Hematopoietic multipotent progenitor cell treated with erythropoietin and hydrocortisone succinate and interleukin-3 and kit ligand, for 6 days (in vitro differentiated cells): ENCODE results near the gene PXMP4.

ENCODE experiments used
- DNase-seq: peaks from one replicate; pipeline ENCODE4 v3.0.0-alpha.2; 2015

The PXMP4 gene

DNA sequence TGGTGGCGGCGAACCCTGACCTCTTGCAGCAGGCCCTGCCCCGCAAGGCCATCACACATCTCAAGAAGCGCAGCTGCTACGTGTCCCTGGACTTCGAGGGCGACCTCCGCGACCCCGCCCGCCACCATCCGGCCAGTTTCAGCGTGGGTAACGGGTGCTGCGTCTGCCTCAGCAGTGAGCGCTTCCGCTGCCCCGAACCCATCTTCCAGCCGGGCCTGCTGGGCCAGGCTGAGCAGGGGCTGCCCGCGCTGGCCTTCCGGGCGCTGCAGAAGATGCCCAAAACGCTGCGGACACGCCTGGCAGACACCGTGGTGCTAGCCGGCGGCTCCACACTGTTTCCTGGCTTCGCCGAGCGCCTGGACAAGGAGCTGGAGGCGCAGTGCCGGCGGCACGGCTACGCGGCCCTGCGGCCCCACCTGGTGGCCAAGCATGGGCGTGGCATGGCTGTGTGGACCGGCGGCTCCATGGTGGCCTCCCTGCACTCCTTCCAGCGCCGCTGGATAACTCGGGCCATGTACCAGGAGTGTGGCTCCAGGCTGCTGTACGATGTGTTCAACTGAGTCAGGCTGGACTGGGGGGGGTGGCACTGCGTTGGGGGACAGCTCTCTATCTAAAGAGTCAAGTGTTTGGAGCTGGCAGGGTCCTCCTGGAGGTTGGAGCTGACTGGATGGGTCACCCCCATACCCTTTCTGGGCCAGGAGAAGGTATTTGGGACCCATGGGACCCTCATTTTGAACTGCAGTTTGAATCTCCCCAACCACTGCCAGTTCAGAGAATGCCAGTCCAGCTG, 52.2 kb downstream of the PXMP4 start:
- DNase-seq = peak; percentile 89

DNA sequence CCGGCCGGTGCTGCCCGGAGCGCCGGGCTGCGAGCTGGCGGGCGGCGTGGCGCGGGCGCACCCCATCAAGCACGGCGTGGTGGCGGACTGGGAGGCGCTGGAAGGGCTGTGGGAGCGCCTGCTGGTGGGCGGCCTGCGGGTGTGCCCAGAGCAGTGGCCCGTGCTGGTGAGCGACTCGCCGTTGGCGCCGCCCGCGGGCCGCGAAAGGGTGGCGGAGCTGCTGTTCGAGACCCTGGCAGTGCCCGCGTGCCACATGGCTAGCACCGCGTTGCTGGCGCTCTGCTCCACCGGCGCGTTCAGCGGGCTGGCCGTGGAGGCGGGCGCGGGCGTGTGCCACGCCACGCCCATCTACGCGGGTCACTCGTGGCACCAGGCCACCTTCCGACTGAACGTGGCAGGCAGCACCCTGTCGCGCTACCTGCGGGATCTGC, 52.9 kb downstream of the PXMP4 start:
- peak; percentile 55 for DNase-seq

DNA sequence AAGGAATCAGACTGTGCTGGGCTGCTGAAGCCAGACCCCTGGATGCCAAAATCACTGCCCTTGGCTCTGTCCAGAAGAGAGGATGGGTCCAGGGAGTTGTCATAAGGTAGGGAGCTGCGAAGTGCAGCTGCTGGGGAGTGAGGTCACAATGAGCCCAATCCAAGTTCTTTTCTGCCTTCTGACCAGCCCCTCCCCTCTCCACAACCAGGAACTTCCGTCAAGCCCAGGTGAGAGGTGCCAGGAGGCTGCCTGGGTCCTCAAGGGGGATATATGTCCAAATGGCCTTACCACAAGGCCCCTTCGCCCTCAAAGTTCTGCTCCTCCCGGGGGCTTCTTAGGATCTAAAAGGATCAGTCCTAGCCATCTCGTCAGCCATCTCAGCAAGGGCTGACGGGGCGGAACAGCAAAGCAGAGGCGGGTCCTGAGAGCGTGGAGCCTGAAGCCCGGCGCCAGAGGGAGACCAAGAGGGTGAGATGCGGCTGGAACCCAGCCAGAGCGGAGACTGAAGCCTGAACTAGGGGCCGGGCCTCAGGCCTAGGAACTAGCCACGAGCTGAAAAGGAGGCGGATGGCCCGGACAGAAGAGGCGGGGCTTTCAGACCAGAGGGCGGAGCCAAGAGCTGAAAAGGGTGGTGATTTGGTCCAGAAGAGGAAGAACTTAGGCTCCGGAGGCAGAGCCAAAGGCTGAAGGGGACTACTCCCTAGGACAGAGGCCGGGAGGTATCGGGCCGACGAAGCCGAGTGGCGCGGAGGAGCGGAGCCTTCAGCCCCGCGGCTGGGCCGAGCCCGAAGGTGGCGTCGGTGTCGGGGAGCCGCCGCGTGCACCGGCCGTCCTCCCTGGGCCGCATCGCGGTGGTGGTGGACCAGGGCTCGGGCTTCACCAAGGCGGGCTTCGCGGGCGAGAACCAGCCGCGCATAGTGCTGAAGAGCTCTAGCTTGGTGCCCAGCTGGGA, 53.5 kb downstream of the PXMP4 start, which contains the start of gene ACTL10:
Gene ACTL10 (plus strand): TSS at position 651 of the 952 bp plus-strand sequence. CDS start 555 bp downstream, outside the sequence.
- peak; percentile 99 for DNase-seq

DNA sequence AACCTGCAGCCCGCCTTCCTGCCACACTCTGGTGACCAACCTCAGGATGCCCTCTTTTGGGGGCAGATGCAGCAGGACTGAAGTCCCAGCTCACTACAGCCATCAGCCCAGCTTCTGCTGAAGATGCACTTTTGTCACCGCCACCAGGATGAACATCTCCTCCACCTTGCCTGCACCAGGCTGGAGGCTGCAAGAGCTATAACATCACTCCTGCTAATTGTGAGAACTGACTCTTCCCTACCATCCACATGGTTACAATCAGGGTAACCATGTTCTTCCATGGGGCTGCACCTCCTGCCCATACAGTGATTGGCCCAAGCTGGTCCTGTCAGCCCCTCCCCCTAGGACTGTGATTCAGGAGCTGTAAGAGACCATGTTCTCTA, 55.4 kb downstream of the PXMP4 start:
- no peak for DNase-seq

DNA sequence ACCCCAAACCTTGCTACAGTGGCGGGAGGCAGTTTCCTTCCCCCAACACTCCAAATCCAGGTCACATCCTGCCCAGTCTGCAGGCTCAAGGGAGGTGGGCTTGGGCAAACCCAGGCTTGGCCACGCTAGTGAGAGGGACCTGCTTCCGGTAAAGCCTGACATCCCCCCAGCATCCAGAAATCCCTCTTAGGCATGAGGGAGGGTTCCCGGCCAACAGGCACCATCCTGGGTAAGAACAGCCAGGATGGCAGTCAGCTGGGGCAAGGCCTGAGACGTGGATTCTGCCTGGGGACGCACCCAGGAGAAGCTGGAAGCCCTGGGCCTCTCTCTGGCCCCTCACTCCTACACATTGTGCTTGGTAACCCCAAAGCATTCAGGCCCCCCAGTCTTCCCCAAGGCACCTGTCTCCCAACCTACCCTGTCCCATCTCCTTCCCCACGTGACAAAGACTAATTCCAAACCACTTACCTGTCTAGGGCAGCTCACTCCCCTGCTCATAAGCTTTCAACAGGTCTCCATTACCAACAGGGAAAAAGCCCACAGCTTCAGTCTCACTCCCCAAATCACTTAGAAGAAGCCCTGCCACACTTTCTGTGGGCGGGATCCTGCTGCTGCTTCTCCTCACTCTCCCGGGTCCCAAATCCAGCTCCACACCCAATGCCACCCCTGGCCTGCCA, 55.9 kb downstream of the PXMP4 start:
- DNase-seq = no peak

DNA sequence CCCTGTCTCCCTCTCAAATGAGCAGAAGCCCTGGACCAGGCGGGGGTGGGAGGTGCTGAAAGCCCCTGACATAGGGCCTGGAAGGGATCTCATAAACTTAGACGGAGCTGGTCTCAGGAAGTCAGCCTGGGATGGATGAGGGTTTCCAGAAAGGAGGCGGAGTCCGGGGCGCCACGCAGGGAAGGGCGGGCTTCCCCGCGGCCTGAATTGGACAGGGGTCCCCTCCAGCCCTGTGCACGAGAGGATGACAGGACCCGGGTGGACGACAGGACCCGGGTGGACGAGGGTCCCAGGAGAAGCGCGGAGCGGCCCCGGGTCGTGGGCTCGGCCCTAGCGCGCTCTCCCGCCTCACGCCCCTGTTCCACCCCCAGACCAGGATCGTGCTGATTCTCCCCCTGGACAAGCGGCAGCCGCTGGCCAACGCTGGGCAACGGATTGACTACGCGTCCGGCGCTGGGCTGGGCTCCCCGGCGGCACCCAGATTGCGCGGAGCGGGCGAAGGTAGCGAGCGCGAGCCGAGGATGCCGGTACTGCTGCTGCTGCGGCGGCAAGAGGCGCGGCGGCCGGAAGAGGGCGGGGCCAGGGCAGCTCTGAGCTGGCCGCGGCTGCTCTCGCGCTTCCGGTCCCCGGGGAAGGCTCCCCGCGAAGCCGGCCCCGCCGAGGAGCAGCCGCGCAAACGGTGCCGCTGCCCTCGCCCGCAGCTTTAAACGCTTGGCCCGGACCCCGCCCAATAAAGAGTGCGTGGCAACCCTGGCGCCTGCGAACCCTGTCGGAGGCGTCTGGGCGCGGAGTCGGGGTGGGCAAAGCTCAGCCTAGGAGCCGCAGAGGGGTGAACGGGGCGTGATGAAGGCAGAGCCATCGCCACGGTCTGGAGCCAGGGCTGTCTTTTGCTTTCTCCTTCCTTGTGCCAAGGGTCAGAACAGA, 56.7 kb downstream of the PXMP4 start:
- peak; percentile 91 for DNase-seq

DNA sequence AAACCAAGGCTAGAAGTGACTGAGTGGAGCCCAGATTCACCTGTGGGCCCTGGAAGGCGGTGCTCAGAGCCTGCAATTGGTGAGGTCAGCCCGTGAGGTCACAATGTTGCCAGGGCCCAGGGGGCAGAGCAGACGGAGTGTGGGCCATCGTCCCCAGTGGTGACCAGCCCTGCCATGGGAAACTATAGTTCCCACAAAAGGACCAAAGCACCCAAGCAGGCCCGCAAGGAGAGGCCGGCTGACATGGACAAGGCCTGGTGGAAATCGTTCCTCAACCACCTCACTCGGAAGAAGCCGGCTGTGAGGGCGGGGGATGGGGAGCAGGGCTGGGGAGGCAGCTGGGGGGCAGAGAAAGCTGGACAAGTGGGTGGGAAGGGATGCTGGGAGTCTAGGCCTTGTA, 57.9 kb downstream of the PXMP4 start, which contains the start of gene C20orf144:
Gene C20orf144 (plus strand): TSS at position 156 of the 400 bp plus-strand sequence. CDS start 19 bp downstream, at position 175.
- DNase-seq = no peak

DNA sequence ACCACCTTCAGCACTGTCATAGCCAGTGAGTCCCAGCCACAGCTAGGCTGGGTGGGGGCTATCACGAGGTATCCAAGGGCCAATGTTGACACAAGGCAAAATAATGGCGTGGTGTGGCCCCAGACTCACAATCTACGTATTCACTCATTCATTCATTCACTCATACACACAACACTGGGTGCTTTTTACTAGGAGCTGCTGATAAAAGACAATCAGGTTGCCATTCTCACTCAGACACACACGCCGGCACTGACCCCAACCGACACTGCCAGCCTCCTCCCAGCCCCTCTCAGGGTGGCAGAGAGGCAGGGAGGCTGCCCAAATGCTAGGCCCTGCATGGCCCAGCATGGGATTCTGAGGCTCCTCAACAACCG, 59.4 kb downstream of the PXMP4 start:
- DNase-seq = no peak

DNA sequence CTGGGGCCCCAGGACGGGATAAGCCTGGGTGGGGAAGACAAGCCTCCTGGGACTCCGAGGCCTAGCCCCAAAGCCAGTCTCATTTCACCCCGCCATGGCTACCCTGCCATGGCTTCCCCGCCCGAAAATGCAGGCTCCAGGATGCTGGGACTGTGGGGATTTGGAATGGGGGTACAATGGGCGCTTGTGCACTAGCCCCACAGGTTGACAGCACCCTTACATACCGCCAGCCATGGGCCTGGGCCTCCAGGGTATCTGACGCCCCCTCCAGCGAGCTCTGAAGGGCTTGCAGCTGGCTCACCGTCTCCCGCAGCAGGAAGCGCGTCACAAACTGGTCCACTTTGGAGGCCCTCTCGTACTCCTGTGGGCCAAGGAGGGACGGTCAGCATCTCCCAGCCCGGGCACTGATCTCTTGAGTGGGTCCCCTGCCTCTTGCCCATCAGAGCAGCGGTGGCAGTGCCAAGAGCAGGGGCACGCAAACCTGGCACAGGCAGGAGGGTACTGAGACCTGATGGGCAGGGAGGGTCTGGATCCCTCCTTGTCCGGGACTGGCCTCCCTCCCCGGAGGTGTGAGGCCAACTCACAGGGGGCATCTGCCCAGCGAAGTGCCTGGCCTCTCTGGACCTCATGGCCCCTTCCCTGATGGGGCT, 60.0 kb downstream of the PXMP4 start:
- no peak for DNase-seq

DNA sequence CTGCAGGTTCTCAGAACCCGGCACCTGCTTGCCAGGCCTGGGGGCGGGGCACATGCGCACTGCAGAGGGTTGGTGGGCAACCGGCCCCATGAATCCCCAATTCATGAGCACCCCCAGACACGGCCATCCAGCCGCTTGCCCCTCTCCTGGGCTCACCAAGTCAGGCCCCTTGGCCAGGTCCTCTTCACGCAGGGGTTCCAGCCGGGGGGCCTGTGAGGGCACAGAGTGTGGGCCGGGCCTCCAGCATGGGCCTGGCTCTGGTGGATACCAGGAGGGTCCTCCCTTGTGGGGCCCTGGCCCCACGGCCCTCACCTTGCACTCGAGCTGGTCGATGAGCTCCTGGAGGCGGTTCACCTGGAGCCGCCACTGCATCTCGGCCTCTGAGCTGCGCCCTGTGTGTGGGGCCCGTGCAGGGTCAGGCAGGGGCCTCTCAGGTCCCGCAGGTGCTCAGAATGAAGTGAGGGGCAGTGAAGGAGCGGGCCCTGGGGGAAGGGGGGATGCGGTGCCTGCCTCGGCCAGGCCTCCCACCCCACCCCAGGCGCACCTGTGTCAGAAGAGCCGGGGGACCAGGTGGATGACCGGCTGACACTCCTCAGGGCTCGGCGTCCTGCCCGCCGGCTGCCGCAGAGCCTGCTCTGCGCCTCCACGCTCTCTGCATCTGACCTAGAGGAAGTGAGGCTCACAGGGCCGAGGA, 60.6 kb downstream of the PXMP4 start:
- no peak for DNase-seq

DNA sequence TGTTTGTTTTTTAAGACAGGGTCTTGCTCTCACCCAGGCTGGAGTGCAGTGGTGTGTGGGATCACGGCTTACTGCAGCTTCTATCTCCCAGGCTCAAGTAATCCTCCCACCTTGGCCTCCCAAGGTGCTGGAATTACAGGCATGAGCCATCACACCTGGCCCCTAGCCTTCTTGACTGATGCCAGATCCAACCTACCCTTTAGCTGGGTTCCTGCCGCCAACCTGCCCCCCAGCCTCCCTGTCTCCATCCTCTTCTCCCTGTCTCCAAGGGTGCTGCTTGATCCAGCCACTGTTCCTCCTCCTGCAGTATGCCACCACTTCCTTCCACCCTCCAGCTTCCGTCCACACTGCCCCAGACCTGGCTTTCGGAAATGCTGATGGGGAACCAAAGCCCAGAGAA, 61.2 kb downstream of the PXMP4 start:
- no peak for DNase-seq

DNA sequence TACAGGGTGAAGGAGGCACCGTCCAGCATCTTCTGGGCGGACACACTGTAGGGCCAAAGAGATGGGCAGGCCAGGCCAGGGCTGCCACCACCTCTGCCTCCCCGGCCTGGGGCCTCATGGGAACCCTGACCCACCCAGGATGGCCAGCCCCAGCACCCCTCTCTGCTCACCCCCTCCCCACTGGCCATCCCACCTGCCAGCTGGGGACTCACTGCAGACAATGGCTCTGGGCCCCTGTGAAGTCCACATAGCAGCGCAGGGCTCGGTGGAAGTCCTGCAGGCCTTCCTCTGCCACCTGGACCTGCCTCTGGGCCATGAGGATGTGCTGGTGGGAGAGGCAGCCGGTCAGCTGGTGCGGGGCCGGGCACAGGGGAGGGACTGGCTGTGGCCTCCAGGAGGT, 61.6 kb downstream of the PXMP4 start:
- no peak for DNase-seq

DNA sequence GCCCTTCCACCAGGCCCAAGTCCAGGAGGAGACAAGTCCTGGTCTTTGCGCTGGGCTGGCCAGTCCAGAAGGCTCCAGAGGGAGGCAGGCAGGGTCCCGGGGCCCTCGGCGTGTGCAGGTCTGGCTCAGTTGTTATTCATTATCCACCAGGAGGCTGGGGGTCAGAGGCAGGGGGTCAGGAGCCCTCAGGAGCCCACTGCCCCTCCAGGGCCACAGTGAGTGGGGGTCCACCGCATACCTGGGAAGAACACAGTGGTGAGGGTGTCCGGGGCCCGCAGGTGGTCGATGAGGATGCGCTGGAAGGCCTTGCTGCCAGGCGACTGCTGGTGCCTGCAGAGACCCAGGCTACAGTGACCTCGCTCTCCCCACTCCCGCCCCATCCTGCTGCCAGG, 62.4 kb downstream of the PXMP4 start:
- DNase-seq = no peak

DNA sequence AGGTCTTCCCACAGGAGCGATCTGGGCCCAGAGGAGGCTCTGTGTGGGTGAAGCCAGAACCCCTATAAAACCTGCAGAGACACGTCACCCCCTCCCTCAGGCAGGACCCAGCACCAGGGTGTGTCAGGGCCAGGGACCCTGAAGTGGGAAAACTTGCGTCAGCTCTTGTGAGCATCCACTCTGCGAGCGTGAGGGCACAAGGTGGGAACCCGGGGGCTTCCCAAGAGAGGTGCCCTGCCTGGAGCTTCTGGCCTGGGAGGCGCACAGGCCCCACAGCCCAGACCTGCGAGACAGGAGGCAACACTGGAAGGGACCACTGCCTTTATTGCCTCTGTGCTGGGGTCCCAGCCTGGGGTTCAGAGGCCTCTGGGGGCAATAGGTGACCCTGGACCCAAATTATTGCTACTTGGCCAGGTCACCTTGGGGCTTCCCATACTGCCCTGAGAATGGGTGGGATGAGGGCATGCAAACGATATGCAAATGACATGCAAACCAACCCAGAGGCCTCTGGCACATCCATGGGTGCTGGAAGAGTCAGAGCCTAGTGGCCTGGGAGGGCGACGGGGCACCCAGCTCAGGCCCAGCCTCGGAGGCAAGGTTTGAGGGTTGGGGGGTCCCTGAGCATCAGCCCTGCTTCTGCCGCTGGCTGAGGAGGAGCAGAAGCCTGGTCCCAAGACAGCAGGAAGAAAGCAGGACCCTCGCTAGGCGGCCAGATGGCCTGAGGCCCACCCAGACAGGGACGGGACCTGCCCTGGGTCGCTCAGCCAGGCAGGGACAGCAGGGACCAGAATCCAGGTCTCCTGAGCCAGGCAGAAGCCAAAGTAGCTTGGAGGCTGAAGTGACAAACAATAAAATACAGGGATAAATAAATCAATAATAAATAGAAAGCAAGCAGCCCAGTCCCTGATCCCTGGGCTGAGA, 63.1 kb downstream of the PXMP4 start:
- no peak for DNase-seq

DNA sequence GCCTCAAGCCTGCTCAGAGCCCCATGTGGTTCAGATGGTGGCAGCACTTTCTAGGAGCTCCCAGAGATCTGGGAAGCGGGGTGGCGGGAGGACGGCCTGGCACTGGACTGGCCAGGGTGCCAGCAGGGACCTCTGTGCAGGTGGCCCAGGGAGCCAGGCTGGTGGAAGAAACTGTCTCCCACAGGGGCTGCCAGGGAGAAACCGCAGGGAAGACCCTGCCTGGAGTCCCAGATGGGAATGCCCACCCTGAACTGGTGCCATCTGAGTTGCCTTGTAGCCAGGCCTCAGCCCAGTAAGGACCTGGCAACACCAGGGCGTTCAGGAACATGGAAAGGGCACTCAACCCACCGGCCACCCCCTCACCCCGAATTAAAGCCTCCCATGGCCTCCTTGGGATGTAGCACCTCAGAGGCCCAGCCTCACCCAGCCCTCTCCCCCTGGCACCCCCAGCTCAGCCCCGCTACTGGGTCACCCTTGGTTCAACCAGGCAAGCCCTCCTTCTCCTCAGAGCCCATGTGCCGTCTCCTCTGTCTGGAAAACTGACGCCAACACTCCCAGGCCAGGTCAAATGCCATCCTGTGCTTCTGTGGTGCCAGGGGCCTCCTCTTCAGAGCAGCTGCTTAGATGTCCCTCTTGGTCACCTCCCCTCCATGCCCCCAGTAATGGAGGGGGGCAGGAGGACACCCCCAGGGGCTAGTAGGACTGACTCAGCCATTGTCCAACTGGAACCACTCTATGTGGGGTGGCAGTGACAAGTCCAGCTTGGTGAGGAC, 63.9 kb downstream of the PXMP4 start:
- no peak for DNase-seq

DNA sequence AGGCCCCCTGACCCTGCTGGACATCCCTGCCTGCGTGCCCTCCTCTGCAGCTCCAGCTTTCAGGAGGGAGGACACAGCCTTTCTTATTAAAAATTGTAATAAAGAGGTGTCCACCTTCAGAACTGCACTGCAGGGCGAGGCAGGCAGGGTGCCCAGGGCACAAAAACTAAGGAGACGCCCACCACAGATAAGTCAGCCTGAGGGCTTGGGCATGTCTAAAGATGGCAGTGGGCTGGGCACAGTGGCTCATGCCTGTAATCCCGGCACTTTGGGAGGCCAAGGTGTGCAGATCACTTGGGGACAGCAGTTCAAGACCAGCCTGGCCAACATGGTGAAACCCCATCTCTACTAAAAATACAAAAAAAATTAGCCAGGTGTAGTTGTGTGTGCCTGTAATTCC, 64.9 kb downstream of the PXMP4 start:
- DNase-seq = peak; percentile 29

DNA sequence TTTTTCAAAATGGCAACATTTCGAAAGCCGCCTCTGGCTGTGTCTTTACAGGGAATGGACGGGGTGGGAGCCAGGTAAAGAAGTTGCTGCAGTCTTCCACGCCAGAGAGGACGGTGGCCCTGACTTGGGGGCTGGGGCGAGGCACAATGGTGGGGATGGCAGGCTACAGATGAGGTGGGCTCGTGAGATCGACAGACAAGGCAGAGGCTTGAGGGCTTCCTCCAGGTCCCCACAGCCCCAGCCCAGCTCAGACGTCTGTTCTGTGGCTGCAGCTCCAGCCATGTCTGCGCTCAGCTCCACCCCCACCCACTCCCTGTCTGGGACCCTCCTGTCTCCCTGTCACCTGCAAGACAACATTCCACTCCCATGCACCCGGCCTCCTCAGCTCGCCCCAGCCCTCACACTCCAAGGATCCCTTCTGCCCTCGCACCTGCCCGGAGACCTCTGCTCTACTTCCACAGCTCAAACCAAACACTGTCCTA, 65.4 kb downstream of the PXMP4 start:
- no peak for DNase-seq

DNA sequence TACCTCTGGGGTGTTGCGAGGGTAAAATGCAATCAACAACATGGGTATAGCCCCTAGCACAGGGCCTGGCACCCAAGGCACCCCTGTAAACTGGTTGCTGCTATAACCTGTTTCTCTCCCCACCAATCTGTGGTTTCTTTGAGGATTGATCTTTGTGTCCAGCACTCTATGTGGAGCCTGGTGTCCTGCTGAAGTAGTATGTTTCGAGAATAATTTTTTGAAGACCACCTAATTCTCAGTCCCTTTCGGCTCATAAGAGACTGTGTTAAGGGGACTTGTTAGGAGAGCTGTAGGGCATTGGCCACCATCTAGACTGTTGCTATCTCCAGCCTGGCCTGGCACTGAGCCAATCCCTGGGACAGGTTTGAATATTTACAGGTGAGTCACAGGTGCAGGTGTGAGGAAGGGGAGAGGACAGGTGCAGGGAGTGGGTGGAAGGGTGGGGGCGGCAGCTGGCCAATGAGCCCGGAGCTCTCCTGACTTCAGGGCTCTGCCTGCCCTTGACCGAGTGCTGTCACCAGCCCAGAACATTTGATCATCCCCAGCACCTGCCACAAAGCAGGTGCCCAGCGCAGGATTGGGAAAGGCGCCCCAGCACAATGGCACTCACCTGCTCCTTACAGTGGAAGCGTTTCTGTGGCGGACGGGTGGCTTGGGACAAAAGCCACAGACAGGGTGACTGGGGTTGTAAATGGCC, 66.1 kb downstream of the PXMP4 start:
- DNase-seq = no peak
